Islet precursor cell (in vitro differentiated cells): ENCODE results near the gene GSTM5.

Experiments
- DNase-seq: peaks from one replicate; pipeline ENCODE4 v3.0.0-alpha.2; 2018

GSTM5 gene

DNA sequence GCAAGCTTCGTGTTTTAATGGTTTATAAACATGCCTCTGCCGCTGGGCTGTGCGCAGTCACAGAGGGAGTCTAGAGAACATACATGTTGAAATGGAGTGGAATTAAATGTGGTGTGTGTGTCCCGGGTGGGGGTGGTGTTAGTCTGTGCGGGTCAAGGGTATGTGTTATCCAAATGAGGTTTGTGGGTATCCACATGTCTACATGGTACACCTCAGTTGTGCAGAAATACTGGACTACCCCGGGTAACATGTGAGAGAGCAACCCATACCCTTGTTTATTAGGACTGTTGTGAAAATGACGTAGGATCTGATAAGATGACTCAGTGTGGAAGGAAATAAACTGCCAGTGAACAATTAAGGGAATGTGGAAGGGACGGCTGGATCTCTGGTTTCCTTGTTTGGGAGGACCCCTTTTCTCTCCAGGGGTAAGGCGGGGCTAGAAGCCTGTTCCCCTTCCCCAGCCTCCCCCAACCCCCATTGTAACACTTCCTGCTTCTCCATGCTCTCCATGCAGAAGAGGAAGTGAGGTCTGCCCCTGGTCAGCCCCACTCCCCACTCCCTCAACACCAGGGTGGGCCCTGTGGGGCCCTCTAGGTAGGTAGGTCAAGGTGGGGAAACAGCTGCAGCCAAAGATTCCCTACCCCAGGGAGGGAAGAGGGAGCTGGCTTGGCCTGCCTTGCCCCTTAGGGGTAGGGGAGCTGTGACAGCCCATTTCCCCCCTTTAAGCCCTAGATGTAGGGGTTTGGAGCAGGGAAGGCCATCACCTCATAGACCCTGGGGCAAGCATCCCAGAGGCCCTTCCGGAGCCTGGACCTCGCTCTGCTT lies 51.0 kb downstream of the GSTM5 start:
- peak; percentile 32 for DNase-seq

DNA sequence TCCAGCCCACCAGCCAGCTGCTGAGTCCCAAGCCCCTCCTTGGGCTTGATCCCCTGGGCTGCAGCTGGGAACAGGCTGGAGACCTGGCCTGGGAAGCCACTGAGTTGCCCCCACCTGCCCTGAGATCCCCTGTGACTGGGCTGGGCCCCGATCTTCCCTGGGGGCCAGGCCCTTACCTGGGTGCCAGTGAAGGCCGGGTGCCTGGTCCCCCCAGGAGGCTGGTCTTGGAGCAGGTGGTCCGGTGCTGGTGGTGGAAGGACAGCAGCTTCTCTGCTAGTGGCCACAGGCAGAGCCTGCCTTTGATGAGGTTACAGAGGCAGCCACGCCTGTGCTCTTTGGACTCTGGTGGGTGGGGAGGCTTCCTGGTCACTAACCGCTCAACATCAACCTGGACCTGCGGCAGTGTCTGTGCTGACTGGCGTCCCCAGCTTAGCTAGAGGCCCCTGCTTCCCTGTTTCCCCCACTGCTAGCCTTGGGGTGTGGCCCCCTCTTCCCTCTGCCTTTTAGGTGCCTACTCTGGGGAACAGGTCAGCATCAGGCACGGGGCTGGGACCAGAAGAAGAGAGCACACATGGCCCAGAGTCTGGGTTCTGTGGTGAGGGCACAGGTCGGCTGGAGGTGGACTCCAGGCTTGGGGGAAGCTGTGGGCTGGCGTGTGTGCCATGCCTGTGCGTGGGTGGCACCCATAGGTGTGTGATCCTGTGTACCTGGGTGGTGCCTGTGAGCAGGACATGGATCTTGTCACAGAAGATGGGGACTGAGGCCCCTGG lies 51.8 kb downstream of the GSTM5 start, which contains the start of gene EPS8L3:
EPS8L3 (minus strand) TSS at position 278 of the 770 bp plus-strand sequence. CDS start 2,174 bp downstream, outside the sequence.
- peak; percentile 45 for DNase-seq

DNA sequence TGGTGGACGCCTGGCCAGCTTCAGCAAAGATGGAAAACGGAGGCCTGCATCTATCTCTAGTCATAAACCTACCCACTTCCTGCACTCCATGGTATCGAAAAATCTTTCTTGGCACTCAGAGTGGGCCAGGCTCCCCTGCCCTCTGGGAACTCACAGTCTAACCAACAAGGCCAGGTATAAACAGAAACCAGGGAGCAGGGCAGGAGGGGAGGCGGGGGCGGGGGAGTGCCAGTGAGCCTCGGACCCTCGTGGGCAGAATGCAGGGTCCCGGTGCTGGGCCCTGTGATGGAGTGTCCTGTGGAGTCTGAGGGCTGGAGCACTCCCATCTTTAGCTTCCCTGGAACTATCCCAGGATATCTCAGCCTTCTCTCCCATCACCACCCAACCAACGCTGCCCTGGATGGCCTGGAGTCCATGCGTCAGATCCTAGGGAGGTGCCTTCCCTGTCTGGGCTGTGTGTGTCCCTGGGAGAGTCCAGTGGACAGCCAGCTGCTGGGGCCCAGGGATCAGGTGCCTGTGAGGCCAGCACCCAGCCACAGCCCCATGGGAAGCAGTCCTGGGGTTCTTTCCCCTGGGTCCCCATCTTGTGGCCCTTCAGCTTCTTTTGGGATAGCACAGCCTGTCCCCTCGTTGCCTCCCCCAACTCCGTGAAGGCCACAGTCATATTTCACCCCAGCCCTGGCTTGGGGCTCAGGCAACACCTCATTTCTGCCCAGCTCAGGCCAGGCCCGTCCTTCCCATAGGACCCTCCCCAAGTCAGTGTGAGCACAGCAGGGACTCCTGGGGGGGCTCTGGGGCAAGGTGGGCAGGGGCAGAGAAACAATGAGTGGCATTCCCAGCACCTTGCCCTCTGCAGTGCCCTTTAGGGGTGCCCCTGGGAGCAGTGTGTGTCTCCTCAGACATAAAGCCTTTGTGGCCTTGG lies 52.8 kb downstream of the GSTM5 start:
- DNase-seq: peak; percentile 40

DNA sequence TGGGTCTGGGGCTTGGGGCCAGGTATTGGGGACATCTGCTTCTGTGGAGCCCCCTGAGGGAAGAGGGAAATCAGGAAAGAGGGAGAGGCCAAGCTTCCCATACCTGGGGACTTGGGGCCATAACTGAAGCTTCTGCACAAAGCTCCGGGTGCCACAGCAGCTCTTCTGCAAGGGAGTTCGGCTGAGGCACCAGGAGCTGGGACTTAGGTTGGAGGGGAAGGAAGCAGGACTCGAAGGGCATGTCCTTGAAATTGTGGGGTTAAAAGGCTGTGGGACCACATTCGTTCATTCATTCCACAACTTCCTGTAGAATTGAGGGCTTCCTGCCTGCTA lies 53.4 kb downstream of the GSTM5 start:
- DNase-seq: peak; percentile 34

DNA sequence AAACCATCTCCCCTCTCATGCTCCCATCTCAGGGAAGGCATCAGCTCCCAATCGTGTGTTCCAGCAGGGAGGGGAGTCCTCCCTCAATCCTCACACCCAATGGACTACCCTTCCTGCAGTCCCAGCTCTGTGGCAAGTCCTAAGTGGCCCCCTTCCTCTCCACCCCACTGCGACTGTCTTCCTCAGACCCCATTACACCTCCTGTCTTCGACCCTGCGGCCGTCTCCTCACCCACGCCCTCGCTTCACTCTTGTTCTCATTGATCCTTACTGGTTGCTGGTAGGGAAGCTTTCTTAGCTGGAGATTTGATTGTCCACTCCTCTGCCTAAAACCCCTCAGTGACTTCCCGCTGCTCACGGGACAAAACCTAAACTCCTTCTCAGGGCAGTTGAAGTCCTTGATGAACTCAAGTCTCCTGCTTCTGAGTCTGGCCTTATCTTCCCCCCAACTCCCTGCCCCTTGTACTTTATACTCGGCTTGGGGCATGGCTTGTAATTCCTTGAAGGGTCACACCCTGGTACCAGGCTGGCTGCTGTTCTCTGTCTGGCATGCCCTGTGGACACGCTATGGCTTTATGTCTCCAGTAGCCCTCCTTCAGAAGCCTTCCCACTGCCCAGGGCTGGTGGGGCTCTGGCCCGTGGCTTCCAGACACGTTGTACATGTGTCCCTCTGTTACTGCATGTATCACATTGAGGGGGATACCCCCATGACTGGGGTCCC lies 54.0 kb downstream of the GSTM5 start:
- DNase-seq: peak; percentile 48

DNA sequence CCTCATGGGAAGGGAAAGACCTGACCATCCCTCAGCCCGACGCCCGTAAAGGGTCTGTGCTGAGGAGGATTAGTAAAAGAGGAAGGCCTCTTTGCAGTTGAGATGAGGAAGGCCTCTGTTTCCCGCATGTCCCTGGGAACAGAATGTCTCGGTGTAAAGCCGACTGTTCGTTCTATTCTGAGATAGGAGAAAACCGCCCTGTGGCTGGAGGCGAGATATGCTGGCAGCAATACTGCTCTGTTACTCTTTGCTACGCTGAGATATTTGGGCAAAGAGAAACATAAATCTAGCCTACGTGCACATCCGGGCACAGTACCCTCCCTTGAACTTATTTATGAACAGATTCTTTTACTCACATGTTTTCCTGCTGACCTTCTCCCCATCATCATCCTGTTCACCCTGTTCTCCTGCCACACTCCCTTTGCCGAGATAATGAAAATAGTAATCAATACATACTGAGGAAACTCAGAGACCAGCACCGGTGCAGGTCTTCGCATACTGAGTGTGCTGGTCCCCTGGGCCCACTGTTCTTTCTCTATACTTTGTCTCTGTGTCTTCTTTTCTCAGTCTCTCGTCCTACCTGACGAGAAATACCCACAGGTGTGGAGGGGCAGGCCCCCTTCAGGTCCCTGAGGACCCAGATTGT lies 55.1 kb downstream of the GSTM5 start:
- DNase-seq: peak; percentile 37
